ENCODE data around the gene STK39.

Gene STK39

GRCh38 chr2:168184681-168185513 lies 62.5 kb downstream of the STK39 start:
- DNase-seq (ENCODE audit: low spot score) = no peak

DNA sequence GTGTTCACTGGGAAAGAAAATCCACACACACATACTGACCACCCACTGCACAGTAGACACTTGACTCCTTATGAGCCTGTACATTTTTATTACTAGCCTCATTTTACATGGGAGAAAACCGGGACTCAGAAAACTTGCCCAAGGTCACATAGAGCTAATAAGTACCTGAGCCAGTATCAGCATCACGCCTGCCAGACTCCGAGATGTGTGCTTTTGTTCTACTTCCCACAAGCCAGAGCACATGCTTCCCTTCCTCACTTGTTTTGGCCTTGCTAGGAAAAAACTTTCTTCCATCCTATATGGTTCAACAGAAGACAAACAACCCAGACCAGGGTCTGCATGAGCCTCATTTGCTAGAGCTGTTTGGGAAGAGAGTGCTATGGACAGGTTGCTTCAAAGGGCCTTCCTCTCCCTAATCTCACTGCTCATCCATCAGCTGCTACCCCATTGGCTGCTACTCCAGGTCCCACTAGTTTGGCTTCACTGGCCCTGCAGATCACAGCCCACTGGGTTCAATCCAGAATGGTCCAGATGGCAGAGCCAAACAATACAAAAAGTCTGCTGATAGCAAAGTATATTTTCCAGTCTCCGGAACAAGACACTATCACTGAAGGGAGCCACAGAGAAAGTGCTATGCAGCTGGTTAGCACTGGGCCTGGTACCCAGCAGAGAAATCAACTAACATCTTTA lies 63.9 kb downstream of the STK39 start:
- no peak for DNase-seq (ENCODE audit: low spot score)

GRCh38 chr2:168182550-168183249 lies 64.7 kb downstream of the STK39 start:
- no peak for DNase-seq (ENCODE audit: low spot score)

- no peak for DNase-seq (ENCODE audit: low spot score)
Measured at GRCh38 chr2:168181825-168182224, 65.6 kb downstream of the STK39 start.

DNA sequence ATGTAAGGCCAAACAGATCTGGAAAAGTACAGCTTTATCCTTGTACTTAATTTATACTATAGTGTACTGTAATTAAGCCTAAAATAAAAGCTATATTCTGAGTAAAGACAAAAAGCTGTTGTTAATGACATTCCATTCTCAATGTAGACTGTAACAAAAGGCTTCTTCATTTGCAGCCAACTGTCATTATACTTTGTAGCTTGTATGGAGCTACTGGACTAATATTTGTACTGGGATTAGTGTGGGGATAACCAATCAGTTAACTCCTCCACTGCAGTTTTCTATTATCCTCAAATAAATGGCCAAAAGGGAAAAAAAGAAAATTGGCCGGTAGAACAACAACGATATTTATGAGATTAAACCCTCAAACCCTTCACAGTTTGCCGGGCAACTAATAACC lies 66.5 kb downstream of the STK39 start:
- DNase-seq (ENCODE audit: low spot score) = no peak

DNA sequence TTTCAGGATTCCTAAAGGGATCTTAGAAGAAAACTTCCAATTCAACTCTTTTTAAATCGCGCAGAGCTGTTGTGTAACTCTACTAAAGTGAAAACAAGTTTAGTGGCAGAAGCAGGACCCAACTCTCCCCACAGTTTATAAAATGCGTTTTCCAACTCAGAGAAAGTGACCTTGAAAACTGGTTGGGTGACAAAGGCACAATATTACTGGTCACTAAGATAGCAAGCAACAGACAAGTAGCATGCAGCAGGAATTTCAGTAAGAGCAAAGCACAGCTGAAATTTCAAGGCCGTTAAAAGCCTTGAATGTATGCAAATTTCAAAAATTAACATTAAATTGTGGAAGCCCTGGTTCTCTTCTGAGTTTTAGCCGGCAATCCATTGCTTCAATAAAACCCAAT lies 66.9 kb downstream of the STK39 start:
- DNase-seq (ENCODE audit: low spot score) = no peak

GRCh38 chr2:168179592-168179991 lies 67.8 kb downstream of the STK39 start:
- DNase-seq (ENCODE audit: low spot score) = no peak

DNA sequence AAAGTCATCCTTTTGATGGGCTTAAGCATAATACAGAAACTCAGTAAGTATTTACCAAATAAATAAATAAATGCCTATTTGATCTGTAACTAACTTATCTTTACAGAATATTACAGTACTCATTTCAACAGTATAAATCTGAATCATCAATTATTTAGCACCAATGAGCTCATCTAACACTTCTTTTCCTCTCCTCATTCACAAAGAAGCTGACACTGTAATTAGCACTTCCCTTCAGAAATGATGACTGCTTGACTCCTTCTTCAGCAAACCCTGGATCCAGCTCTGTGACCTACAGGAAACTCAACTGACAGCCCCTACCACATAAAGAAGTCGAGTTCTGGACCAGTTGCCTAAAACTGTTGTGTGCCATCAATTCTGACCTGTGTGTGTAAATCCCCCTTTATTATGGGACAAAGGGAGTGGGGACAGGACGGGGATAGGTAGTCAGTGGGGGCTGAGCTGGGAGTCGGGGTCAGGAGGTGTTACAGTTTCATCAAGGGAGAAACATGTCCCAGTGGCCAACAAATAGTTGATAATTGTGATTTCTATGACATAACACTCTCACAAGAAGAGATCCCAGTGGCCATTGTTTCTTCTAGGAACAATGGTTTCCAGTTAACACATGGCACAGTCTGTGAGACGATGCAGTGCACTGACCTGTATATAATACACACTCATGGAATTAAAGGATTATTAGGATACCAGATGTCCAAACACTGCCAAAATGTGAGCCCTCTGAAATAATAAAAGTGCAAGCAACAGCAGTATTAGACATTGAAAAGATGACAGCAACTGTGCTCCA lies 68.7 kb downstream of the STK39 start:
- DNase-seq (ENCODE audit: low spot score) = no peak

DNA sequence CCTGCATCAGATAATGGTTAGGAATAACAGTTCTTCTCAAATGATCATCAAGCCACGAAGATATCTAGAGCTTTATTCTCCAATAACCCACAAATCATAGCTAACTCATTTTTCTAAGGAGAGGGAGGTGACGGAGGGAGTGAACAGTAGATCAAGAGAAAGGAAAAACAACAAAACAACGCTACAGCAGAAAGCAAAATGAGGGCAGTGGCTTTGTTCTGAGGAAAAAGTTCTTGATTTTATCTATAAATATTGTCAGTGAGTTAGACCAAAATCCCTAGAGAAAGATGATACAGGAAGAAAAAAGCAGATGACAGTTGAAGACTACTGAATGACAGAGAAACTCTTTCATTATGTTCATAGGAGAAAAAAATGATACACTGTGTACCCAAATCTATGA lies 71.0 kb downstream of the STK39 start:
- DNase-seq (ENCODE audit: low spot score) = peak; percentile 10

- no peak for DNase-seq (ENCODE audit: low spot score)
Measured at GRCh38 chr2:168175469-168175868, 71.9 kb downstream of the STK39 start.

DNA sequence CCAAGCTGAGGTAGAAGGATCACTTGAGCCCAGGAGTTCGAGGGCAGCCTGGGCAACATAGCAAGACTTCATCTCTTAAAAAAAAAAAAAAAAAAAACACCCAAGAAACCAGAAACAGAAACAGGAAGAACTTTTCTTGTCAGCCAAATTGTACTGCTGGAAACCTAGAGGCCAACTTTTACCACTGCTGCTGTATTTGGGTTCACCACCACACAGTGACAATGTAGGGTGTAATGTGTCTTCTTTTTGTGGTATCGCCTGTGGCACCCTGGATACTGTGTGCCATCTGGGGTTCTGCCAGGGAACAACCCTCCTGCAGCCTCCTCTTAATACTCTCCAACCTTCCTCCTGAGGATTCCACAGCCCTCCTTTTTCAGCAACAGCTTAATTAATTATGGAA lies 72.6 kb downstream of the STK39 start:
- DNase-seq (ENCODE audit: low spot score) = no peak

DNA sequence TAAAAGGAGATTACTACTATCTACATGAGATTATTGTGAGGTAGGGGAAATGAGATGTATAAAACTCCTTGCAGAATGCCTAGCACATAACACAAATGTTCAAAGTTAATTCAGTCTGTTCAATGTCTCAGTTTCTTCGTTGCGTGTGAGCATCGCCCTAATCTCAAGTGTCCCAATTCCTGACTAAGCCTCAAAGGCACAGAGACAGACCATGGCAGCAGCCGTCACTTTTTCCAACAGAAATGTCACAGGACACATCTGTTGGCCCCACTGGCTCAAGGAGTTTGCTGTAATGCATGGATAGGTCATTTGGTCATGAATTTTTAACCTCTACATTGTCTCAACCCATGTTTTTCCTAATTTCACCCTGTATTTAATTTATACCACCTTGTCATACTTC lies 75.3 kb downstream of the STK39 start:
- no peak for DNase-seq (ENCODE audit: low spot score)

DNA sequence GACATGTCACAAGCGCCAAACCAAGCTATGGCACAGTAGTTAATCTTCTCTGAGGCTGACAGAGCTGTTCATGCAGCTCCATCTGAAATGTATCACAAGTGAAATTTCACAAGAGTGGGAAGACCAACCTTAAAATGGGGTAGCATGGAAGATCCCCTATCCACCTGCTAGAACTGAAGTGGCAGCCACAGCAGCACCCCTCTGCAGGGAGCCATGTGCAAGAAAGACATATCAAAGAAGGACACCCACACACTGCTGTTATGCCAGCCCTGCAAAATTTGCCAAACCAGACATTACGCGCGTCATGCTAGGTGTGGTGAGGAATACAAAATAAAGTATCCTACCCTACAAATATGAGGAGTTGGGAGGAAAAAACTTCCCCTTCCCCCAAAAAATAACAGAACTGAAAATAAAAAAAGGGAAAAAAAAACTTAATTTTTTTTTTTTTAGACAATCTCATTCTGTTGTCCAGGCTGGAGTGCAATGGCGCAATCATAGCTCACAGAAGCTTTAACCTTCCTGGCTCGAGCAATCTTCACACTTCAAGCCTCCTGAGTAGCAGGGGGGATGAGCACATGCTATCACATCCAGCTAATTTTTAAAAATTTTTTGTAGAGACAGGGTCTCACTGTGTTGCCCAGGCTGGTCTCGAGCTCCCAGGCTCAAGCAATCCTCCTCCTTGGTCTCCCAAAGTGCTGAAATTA lies 76.2 kb downstream of the STK39 start:
- DNase-seq (ENCODE audit: low spot score) = no peak

DNA sequence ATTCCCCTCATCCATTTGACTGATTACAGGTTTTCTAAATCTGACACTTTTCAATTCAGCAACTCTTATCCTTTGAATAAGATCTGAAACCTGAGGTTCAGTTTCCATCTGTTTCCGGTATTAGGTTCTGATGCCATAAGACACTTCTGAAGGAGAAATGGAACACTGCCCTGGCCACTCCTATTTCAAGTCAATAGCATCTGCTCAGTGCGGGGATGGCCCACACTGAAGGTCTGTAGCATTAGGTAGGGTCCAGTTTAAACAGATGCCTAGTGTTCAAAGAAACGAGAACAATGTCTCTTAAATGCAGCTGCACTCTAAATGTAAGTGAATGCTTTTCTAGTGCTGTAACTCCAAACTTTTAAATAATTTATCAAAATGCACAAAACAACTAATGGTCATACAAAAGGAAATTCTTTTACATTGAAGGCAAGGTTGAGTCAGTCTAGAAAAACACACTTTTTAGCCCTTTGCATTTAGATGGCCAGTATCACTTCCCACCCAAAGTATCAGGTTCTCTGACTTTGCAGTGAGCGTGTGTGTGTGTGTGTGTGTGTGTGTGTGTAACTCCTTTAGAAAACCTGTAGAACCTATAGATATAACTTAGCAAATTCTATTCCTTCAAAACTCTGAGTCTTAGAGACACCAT lies 78.2 kb downstream of the STK39 start:
- no peak for DNase-seq (ENCODE audit: low spot score)

GRCh38 chr2:168167511-168168263 lies 79.7 kb downstream of the STK39 start:
- no peak for DNase-seq (ENCODE audit: low spot score)

DNA sequence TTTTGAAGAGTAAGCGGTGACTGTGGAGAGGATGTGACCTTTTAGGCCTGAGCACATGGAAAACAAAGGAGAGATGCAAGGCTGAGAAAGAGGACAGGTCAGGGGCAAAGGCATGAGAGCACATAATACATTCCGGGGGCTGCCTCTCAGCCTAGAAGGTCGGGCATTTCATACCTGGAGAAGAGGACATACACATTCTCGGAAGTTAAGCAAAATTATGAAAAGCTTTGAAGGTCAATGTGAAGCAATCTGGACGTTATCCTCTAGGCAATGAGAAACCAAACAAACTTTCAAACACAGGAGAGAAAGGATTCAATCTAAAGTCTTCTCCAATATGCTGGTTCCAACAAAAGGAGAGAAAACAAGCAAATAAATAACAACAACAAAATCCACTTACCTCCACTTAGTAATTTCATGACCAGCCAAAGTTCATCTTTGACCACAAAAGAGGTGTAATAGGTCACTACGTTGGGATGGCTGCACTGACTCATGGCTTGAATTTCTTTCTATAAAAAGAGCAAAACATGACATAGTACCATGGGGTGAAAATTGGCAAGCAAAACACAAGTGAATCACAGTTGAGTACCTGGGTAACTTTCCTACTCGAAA lies 80.4 kb downstream of the STK39 start:
- DNase-seq (ENCODE audit: low spot score) = no peak

DNA sequence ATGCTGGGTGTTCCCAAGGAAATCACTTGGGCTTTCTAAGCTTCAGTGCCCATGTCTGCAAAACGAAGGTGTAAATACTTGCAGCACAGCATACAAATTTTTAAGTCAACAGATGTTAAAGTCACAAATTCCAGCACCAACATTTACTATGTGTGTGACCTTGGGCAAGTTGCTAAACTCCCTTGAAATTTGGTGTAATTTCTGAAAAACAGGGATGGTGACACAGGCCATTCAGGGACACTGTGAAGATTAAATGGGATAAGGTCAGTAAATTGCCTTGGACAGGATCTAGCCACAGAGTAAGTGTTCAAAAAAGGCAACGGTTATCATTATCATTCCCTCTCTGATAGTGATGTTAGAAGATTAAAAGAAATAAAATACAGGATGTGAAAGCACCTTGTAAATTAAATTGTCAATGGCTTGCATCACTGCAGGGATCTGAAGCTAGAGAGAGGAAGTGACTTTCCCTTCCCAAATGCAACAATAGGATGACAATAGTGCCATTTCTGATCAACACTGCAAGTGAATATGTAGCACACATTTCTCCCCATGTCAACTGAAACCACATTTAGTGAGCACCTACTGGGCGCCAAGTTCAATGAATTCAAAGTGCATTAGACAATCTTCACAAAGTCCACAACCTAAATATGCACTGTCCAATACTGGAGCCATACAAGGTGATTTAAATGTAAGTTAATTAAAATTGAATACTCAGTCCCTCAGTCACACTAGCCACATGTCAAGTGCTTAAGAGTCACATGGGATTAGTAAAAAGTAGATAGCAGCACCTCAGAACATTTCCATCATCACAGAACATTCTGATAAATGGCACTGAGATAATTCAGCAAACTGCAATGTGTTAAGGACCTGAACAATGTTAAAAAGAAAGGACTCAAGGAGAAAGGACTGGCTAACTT lies 81.2 kb downstream of the STK39 start:
- no peak for DNase-seq (ENCODE audit: low spot score)

DNA sequence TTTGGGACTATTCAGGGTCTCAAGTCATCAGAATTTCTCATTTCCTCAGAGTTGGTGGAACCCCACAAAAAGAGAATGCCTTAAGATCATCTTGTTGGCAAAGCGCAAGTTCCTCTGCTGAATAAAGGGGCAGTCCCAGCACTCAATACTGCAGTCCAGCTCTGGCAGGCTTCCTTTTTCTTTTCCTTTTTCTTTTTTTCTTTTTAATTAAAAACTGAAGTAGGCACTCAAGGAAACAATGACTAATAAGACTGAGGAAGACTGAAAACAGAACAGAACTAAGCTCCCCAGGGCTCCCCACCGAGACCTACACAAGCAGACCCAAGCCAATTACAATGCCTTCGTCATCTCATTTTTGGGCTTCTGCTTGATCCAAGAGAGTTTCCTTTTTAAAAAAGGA lies 82.0 kb downstream of the STK39 start:
- DNase-seq (ENCODE audit: low spot score) = no peak
